ENCODE data around the gene L3MBTL2.

DNA sequence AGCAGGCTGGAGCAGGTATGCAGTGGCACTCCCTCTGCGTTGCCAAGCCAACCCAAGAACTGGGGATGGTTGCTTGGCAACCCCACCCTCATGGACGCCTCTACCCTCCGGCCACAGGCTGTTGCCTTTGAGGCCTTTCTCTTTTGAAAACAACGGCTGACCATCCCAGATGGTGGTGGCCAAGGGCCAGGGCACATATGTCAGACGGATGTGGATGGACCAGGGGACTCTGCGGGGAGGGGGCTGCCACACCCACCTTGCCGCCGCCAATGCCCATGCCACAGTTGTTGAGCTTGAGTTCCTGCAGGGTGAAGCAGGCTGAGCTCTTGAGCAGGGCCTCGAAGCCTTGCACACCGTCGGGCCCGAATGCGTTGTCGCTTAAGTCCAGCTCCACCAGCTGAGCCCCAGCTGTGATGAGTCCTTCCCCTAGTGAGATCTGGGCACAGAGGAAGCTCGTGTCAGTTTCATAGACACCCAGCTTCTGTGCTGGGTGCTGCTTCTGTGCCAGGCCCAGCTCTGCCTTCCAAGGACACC, 59.4 kb downstream of the L3MBTL2 start:
- TF ChIP-seq, protein P1, sequence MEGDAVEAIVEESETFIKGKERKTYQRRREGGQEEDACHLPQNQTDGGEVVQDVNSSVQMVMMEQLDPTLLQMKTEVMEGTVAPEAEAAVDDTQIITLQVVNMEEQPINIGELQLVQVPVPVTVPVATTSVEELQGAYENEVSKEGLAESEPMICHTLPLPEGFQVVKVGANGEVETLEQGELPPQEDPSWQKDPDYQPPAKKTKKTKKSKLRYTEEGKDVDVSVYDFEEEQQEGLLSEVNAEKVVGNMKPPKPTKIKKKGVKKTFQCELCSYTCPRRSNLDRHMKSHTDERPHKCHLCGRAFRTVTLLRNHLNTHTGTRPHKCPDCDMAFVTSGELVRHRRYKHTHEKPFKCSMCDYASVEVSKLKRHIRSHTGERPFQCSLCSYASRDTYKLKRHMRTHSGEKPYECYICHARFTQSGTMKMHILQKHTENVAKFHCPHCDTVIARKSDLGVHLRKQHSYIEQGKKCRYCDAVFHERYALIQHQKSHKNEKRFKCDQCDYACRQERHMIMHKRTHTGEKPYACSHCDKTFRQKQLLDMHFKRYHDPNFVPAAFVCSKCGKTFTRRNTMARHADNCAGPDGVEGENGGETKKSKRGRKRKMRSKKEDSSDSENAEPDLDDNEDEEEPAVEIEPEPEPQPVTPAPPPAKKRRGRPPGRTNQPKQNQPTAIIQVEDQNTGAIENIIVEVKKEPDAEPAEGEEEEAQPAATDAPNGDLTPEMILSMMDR (IDR thresholded peaks at IDR 0.05) = no peak
- no peak for TF ChIP-seq ZFX (IDR thresholded peaks at IDR 0.05; ENCODE audit: borderline replicate concordance)

Measured in 22Rv1 (cell line).